Ovary (tissue), 3 donors: ENCODE measurements around the gene F7.

Experiments
- EP300 ChIP-seq: sonication (generic); formaldehyde crosslinking; IDR thresholded peaks from one replicate; pipeline ENCODE4 v1.6.1; 2017; ENCODE audit warnings: antibody characterized with exemption
- POLR2A ChIP-seq: fragments of 450-650 bp; IDR thresholded peaks from one replicate; pipeline ENCODE4 v1.6.1; 2017; ENCODE audit warnings: antibody characterized with exemption, mild to moderate bottlenecking, moderate library complexity
- TF ChIP-seq, protein P1 (sequence below), 3 donors: fragments of 450-650 bp in 2 of 3; fragments of 200-600 bp in 1 of 3; IDR thresholded peaks; one replicate each; pipeline versions ENCODE4 v1.5.1 to v1.8.0; 2016 to 2022; ENCODE audit warnings: antibody characterized with exemption in 3 of 3, mild to moderate bottlenecking in 1 of 3
- donor health status: DM: no; HTN: no; CAD: no.

DNA sequence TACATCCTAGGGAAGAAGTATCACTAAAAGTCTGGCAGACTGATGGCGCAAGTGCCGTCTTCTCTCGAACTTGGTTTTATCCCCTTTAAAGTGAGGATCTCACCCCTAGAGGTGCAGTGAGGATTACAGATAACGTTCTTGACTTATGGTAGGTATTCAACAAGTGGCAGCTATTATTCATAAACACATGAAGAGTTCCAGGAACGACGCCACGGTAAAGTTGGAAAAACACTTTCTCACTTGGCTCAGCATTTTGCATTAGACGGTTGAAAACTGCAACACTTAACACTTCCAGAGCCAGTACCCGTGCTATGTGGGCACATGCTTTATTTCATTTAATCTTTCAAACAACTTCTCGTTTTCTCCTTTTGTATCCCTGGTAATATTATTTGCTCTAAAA lies 61.6 kb downstream of the F7 start:
- TF ChIP-seq, protein P1, sequence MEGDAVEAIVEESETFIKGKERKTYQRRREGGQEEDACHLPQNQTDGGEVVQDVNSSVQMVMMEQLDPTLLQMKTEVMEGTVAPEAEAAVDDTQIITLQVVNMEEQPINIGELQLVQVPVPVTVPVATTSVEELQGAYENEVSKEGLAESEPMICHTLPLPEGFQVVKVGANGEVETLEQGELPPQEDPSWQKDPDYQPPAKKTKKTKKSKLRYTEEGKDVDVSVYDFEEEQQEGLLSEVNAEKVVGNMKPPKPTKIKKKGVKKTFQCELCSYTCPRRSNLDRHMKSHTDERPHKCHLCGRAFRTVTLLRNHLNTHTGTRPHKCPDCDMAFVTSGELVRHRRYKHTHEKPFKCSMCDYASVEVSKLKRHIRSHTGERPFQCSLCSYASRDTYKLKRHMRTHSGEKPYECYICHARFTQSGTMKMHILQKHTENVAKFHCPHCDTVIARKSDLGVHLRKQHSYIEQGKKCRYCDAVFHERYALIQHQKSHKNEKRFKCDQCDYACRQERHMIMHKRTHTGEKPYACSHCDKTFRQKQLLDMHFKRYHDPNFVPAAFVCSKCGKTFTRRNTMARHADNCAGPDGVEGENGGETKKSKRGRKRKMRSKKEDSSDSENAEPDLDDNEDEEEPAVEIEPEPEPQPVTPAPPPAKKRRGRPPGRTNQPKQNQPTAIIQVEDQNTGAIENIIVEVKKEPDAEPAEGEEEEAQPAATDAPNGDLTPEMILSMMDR (IDR thresholded peaks at IDR 0.05), result no peak
- no peak for TF ChIP-seq POLR2A
- no peak for TF ChIP-seq EP300
